IPS-20b (cell line): ENCODE measurements around the gene MINDY4.
A peak's percentile ranks its signal among the peaks of the same experiment; 100 is the strongest.

Experiments
- H3K27ac ChIP-seq: one replicate; pipeline ENCODE4 v1.5.1; 2013; ENCODE audit warnings: low read length
- H3K27me3 ChIP-seq: 2 replicates; pipeline ENCODE4 v1.6.1; 2013; ENCODE audit warnings: mild to moderate bottlenecking, low read length, inconsistent platforms; ENCODE audit not compliant: insufficient read depth
- H3K36me3 ChIP-seq: 2 replicates; pipeline ENCODE4 v1.6.1; 2013; ENCODE audit warnings: low read depth, mild to moderate bottlenecking, inconsistent platforms, low read length, moderate library complexity; ENCODE audit not compliant: insufficient read depth
- H3K4me1 ChIP-seq: 2 replicates; pipeline ENCODE4 v1.6.1; 2013; ENCODE audit warnings: mild to moderate bottlenecking, control low read depth, inconsistent platforms, low read length, moderate library complexity; ENCODE audit not compliant: insufficient read depth
- H3K4me3 ChIP-seq: 2 replicates; pipeline ENCODE4 v1.5.1; 2013; ENCODE audit warnings: mild to moderate bottlenecking, low read length, inconsistent platforms
- H3K9ac ChIP-seq: 2 replicates; pipeline ENCODE4 v1.6.1; 2013; ENCODE audit warnings: low read depth, mild to moderate bottlenecking, inconsistent platforms, low read length, moderate library complexity
- H3K9me3 ChIP-seq: 2 replicates; pipeline ENCODE4 v1.6.1; 2013; ENCODE audit warnings: mild to moderate bottlenecking, low read depth, low read length, inconsistent platforms; ENCODE audit not compliant: insufficient read depth

Gene MINDY4

DNA sequence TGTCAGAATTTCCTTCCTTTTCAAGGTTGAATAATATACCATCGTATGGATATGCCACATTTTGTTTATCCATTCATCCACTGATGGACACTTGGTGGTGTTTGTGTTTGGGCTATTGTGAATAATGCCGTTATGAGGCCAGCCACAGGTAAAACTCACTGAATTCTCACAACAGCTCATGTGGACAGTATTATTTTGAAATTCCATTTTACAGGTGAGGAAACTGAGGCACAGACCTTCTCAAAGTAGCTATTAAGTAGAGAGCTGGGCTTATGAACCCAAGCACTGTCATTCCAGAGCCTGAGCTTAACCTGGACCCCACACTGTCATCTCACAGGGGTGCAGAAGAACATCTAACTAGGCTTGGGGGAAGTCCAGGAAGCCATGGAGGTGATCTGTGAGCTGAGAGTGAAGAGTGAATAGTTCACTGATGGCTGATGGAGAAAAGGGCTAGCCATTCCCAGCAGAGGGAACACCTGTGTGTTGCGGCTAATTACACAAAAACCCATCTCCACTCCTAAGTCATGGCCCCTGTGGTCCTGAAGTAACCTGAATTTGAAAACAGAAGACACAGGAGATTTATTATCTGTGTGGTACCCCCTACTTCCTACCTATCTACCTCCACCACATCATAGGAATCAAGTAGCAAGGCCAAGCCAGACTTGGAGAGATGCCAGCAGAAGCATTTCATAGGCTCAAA, 10.6 kb upstream of the MINDY4 start:
- no peaks in the 10 kb centered on the region for H3K4me1 ChIP-seq
- no peaks in the 10 kb centered on the region for H3K36me3 ChIP-seq
- no peak overlapping the region for H3K27ac ChIP-seq
- no peaks in the 10 kb centered on the region; the same call in 1 of the 2 replicates for H3K27me3 ChIP-seq
- no peaks in the 10 kb centered on the region; the same call in 1 of the 2 replicates for H3K9me3 ChIP-seq
- H3K9ac ChIP-seq = no peak overlapping the region
- no peak overlapping the region for H3K4me3 ChIP-seq

DNA sequence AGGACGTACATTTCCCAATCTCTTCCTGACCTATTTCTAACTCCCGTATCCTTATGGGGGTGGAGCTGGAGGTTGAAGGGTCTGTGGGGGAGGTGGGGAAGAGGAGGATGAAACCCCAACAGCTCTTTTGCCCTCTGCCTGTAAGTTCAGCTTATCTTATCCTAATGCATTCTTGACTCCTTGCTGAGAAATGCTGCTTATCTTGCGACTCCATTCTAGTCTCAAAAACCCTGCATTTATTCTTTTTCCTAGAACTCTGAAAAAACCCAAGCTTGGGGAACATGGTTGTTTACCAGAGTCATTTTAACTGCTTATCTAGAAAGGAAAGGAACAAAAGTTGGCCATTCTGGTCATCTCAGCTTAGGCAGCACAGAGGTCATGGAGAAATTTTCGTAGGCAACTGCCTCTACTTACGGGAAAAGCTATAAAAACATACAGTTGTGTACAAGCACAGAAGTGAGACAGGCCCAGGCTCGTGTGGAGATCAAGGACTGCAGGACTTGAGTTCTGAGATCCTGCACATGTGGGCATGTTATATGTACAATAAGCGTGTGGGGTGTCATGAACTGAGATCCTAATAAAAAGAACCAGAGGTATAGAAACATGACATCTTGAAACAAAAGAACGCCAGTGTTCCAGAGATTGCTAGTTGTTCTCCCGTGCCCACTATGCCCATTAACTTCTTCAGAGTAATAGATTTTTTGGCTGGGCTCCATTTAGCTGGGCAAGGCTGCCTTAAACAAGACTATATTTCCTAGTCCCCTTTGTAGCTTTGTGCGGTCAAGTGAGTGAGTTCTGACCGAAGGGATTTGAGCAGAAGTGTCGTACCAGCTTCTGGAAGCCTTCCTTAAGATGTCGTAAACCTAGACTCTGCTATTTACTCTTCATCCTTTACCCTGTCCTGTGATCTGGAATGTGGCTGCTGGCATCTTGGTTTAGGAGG, 9.7 kb upstream of the MINDY4 start:
- Histone ChIP-seq H3K9ac (no peak overlapping the region), H3K4me3 (no peak overlapping the region), H3K27me3 (peaks cover under 1% of the 10 kb centered on the region; the same call in 1 of the 2 replicates), H3K27ac (no peak overlapping the region), H3K4me1 (no peaks in the 10 kb centered on the region), H3K9me3 (no peaks in the 10 kb centered on the region; the same call in 1 of the 2 replicates), H3K36me3 (no peaks in the 10 kb centered on the region)

DNA sequence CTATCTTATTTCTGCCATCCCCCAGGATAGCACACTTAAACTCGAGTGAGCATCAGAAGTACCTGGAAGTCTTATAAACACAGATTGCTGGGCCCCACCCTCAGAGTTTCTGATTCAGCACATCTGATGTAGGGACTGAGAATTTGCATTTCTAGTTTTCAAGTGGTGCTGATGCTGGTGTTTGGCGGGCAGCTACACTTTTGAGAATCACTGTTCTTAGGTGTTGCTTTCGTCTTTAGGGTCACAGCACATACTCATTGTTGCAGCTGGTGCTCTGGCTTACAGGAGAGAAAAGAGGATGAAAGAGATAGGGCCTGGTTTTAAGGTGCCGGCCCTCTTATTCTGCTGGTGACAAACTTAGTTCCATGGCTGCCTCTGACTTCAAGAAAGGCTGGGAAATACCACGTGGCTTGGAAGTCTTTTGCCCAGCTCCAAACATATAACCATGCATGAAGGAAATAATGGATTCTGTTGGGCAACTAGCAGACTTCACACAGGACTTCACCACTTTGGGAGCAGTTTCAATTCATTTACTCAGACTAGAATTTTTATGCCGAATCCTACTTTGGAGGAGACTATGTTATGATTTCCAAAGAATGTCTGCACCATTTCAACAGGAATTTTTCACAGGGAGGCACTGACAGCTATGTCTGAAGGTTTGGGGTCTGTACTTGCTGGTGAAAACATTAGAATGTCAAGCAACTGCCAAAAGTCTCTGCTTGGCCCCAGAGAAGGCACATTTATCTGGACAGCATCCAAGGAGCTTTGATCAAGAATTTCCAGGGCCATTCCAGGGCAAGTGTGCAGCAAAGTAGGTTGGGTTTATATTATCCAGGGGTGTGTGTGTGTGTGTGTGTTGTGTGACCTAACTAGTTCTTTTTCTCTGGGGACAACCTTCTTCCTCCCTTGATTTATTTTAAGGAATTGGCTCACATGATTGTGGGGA, 6.9 kb upstream of the MINDY4 start:
- H3K4me1 ChIP-seq = no peaks in the 10 kb centered on the region
- no peaks in the 10 kb centered on the region; the same call in 1 of the 2 replicates for H3K9me3 ChIP-seq
- no peaks in the 10 kb centered on the region for H3K36me3 ChIP-seq
- no peak overlapping the region for H3K27ac ChIP-seq
- no peak overlapping the region for H3K9ac ChIP-seq
- no peak overlapping the region for H3K4me3 ChIP-seq
- peaks cover 8% of the 10 kb centered on the region; the same call in 1 of the 2 replicates for H3K27me3 ChIP-seq

DNA sequence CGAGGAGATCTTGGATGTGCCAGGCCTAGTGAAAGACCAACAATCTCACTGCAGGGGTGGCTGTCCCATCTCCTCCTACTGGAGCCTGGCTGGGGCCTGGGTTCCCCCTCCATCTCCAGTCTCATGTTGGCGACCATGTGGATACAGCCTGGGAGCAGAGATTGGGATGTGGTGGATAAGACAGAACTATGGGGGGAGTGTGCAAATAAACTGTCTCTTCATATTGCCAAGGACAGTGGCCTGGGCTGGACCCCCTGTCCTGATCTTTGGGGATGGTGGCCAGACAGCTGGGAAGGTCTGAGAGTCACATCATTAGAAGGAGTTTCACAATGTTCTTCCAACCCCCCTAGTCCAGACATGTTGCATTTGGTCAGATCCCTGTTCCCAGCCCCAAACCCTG, 5.8 kb upstream of the MINDY4 start:
- H3K4me1 ChIP-seq = no peaks in the 10 kb centered on the region
- no peak overlapping the region for H3K4me3 ChIP-seq
- H3K36me3 ChIP-seq = no peaks in the 10 kb centered on the region
- no peaks in the 10 kb centered on the region; the same call in 1 of the 2 replicates for H3K9me3 ChIP-seq
- peaks cover 8% of the 10 kb centered on the region; the same call in 1 of the 2 replicates for H3K27me3 ChIP-seq
- no peak overlapping the region for H3K9ac ChIP-seq
- H3K27ac ChIP-seq = no peak overlapping the region

- Histone ChIP-seq H3K27me3 (0 out of 2 replicates have a peak, but pooled peaks cover 8% of the 10 kb centered on the region), H3K36me3 (no peaks in the 10 kb centered on the region), H3K9me3 (no peaks in the 10 kb centered on the region), H3K27ac (no peak overlapping the region), H3K9ac (peak overlapping the region; percentile 85), H3K4me1 (peaks cover 2% of the 10 kb centered on the region; the same call in 1 of the 2 replicates), H3K4me3 (peak overlapping the region; percentile 96)
Measured at GRCh38 chr7:30770845-30771173, 408 bp upstream of the MINDY4 start.

- H3K4me3 ChIP-seq = peak overlapping the region; percentile 96
Measured at GRCh38 chr7:30771880-30772425, 736 bp downstream of the MINDY4 start.

GRCh38 chr7:30772984-30773383, 1.8 kb downstream of the MINDY4 start:
- Histone ChIP-seq H3K36me3 (no peaks in the 10 kb centered on the region), H3K27ac (no peak overlapping the region), H3K4me1 (peaks cover 2% of the 10 kb centered on the region; the same call in 1 of the 2 replicates), H3K4me3 (no peak overlapping the region), H3K27me3 (no peaks in the 10 kb centered on the region), H3K9ac (no peak overlapping the region), H3K9me3 (no peaks in the 10 kb centered on the region)

More at GRCh38 chr7:30771880-30772425, 736 bp downstream of the MINDY4 start:
- Histone ChIP-seq H3K9me3 (no peaks in the 10 kb centered on the region), H3K4me1 (peaks cover 2% of the 10 kb centered on the region; the same call in 1 of the 2 replicates), H3K36me3 (no peaks in the 10 kb centered on the region), H3K27me3 (0 out of 2 replicates have a peak, but pooled peaks cover 2% of the 10 kb centered on the region), H3K27ac (peak overlapping the region; percentile 57), H3K9ac (peak overlapping the region; percentile 85; the same call in 1 of the 2 replicates)

GRCh38 chr7:30775992-30776391, 4.8 kb downstream of the MINDY4 start:
- Histone ChIP-seq H3K9me3 (no peaks in the 10 kb centered on the region), H3K36me3 (0 out of 2 replicates have a peak, but pooled peaks cover 9% of the 10 kb centered on the region), H3K4me3 (no peak overlapping the region), H3K27ac (no peak overlapping the region), H3K9ac (no peak overlapping the region), H3K4me1 (peaks cover 2% of the 10 kb centered on the region; the same call in 1 of the 2 replicates), H3K27me3 (no peaks in the 10 kb centered on the region)

GRCh38 chr7:30776971-30777370, 5.8 kb downstream of the MINDY4 start:
- no peak overlapping the region for H3K9ac ChIP-seq
- H3K4me3 ChIP-seq = no peak overlapping the region
- peaks cover 13% of the 10 kb centered on the region for H3K36me3 ChIP-seq
- no peaks in the 10 kb centered on the region for H3K9me3 ChIP-seq
- H3K27ac ChIP-seq = no peak overlapping the region
- H3K27me3 ChIP-seq = no peaks in the 10 kb centered on the region
- H3K4me1 ChIP-seq = peaks cover 2% of the 10 kb centered on the region; the same call in 1 of the 2 replicates

DNA sequence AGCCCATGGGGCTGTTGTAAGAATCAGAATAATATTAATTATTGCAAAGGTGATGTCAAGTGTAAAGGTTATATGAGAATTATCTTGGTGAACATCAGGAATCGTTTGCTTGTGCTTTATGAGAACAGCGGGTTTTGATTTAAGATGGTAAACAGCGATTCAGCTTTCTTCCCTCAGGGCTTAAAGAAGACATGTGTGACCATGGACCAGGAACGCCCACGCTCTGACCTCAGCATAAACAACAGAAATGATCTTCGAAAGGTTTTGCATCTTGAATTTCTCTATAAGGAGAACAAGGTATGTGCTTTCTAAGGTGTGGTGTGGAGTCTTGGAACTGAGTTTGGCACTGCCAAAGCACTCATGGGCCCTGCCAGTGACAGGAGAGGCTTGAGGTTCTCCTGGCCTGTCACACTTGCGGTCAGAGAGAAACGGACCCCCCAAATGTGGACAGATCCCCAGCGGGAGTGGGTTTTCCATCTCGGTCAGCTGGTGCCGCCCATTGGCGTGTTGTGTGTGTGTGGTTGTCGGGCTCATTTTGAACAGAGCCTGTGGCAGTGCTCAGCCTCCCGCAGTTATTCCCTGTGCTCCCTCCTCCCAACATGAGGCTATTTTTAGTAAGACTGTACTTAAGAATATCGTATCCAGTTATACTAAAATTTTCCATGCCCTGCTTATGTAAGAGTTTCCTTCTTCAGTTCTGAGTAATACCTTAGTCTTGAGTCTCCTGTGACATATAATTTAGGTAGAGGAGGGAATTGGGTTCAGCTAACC, 7.2 kb downstream of the MINDY4 start:
- Histone ChIP-seq H3K27ac (no peak overlapping the region), H3K9ac (no peak overlapping the region), H3K36me3 (peaks cover 26% of the 10 kb centered on the region), H3K4me3 (no peak overlapping the region), H3K4me1 (no peaks in the 10 kb centered on the region), H3K9me3 (no peaks in the 10 kb centered on the region), H3K27me3 (no peaks in the 10 kb centered on the region)
